Measurements from ENCODE around the gene CDK9. TPM values are rescaled to one million over a fixed set of nuclear protein-coding genes. Genes with fewer than 3 reads are reported as not detected.
A peak's percentile ranks its signal among the peaks of the same experiment; 100 is the strongest.

CDK9 gene
- total RNA-seq, 2 experiments from 2014 or later: 80.0 to 136 TPM

- BruUV-seq (replicated peaks): no TSS peak
- Histone ChIP-seq H3K4me2 (ENCODE audit: low read length) (peak within 1 kb of the TSS; percentile 93), H3K4me3 (ENCODE audit: low read depth, low read length, poor library complexity, severe bottlenecking) (peak within 1 kb of the TSS; percentile 98), H4K20me1 (ENCODE audit: insufficient read depth, low read length) (no peaks in the 10 kb centered on the region), H3K27ac (ENCODE audit: low read depth, low read length, poor library complexity, severe bottlenecking) (peak within 1 kb of the TSS; percentile 78), H2AFZ (ENCODE audit: low read length) (peak within 1 kb of the TSS; percentile 71; the same call in 1 of the 2 replicates), H3K9me2 (ENCODE audit: insufficient read depth, low read length) (no peaks in the 10 kb centered on the region), H3K9me3 (ENCODE audit: low read length) (no peaks in the 10 kb centered on the region), H3K79me2 (ENCODE audit: insufficient read depth, low read depth, low read length) (peaks cover 29% of the 10 kb centered on the region), H3K4me1 (ENCODE audit: insufficient read depth, low read length, poor library complexity, severe bottlenecking) (peaks cover 47% of the 10 kb centered on the region), H3K36me3 (ENCODE audit: insufficient read depth, low read length) (peaks cover 36% of the 10 kb centered on the region)
- intact Hi-C loops (cut with micrococcal nuclease; ENCODE audit: unreplicated experiment): loop anchor here (2.0 to 5.0 kb wide), 2 partner anchors 16 to 114 kb away; partner anchors contain the start of genes CDK9 and ST6GALNAC4
- ChIA-PET POLR2A (interaction anchor here (0.8 to 1.5 kb wide), 2 partner anchors 24 to 114 kb away, joined by 4 to 5 read pairs; partner anchors contain the start of genes SH2D3C and ST6GALNAC4), CTCF (ENCODE audit: unreplicated experiment) (interaction anchor here (0.5 kb wide), 1 partner anchor 58 kb away, joined by 3 read pairs; no protein-coding TSS in a partner anchor)
- peak; percentile 92 for DNase-seq (ENCODE audit: low spot score)
- no peak for TF ChIP-seq EZH2phosphoT487 (IDR thresholded peaks at IDR 0.05; ENCODE audit: borderline replicate concordance, low read depth, low read length)
- TF ChIP-seq, protein P1, sequence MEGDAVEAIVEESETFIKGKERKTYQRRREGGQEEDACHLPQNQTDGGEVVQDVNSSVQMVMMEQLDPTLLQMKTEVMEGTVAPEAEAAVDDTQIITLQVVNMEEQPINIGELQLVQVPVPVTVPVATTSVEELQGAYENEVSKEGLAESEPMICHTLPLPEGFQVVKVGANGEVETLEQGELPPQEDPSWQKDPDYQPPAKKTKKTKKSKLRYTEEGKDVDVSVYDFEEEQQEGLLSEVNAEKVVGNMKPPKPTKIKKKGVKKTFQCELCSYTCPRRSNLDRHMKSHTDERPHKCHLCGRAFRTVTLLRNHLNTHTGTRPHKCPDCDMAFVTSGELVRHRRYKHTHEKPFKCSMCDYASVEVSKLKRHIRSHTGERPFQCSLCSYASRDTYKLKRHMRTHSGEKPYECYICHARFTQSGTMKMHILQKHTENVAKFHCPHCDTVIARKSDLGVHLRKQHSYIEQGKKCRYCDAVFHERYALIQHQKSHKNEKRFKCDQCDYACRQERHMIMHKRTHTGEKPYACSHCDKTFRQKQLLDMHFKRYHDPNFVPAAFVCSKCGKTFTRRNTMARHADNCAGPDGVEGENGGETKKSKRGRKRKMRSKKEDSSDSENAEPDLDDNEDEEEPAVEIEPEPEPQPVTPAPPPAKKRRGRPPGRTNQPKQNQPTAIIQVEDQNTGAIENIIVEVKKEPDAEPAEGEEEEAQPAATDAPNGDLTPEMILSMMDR (conservative IDR thresholded peaks at IDR 0.05; ENCODE audit: low read length): no peak
Observed at GRCh38 chr9:127802576-127803443, 17.0 kb downstream of the CDK9 start, which contains the start of gene FPGS. FPGS (plus strand) TSS chr9:127802882; CDS start chr9:127802925, 43 bp downstream.

- Histone ChIP-seq H3K79me2 (ENCODE audit: insufficient read depth, low read depth, low read length) (peaks cover 29% of the 10 kb centered on the region), H4K20me1 (ENCODE audit: insufficient read depth, low read length) (no peaks in the 10 kb centered on the region; the same call in 1 of the 2 replicates), H3K4me2 (ENCODE audit: low read length) (peak overlapping the region; percentile 90), H3K4me3 (ENCODE audit: low read depth, low read length, poor library complexity, severe bottlenecking) (peak overlapping the region; percentile 98), H3K27ac (ENCODE audit: low read depth, low read length, poor library complexity, severe bottlenecking) (peak overlapping the region; percentile 73), H3K9me2 (ENCODE audit: insufficient read depth, low read length) (no peaks in the 10 kb centered on the region), H3K36me3 (ENCODE audit: insufficient read depth, low read length) (peaks cover 45% of the 10 kb centered on the region), H3K4me1 (ENCODE audit: insufficient read depth, low read length, poor library complexity, severe bottlenecking) (peaks cover 44% of the 10 kb centered on the region), H2AFZ (ENCODE audit: low read length) (peak overlapping the region; percentile 31; the same call in 1 of the 2 replicates), H3K9me3 (ENCODE audit: low read length) (no peaks in the 10 kb centered on the region)
- no peak for TF ChIP-seq EZH2phosphoT487 (IDR thresholded peaks at IDR 0.05; ENCODE audit: borderline replicate concordance, low read depth, low read length)
- TF ChIP-seq, protein P1 (conservative IDR thresholded peaks at IDR 0.05; ENCODE audit: low read length): no peak
- BruUV-seq (replicated peaks): no TSS peak
- CTCF ChIA-PET (ENCODE audit: unreplicated experiment): no interaction called here
- intact Hi-C loops (cut with micrococcal nuclease; ENCODE audit: unreplicated experiment): loop anchor here (2.0 to 5.0 kb wide), 2 partner anchors 17 to 114 kb away; partner anchors contain the start of genes CDK9 and ST6GALNAC4
- POLR2A ChIA-PET: interaction anchor here (0.6 kb wide), 2 partner anchors 16 to 47 kb away, joined by 3 read pairs; no protein-coding TSS in a partner anchor
- peak; percentile 27 for DNase-seq (ENCODE audit: low spot score)
Observed at GRCh38 chr9:127803507-127804352, 17.9 kb downstream of the CDK9 start.
